ENCODE results near the gene LOXL4.

GRCh38 chr10:98263088-98263487 is 4.9 kb downstream of the LOXL4 start:
- no peak for TF ChIP-seq POLR2A (IDR thresholded peaks at IDR 0.05)
- TF ChIP-seq CTCF (IDR thresholded peaks at IDR 0.05): no peak

Data from uterus (tissue), 2 donors.